T-helper 17 cell (primary cell): Measurements from ENCODE around the gene CDKN2D. TPM values are rescaled to one million over a fixed set of nuclear protein-coding genes. Genes with fewer than 3 reads are reported as not detected.
"Not testable (repeated sequence)": the region's sequence is repeated elsewhere in the genome, so short reads cannot be mapped to it uniquely, and the experiment has no call there.

Experiments
- ATAC-seq: fragments of 150-1000 bp; cut with Tn5 transposase; 2 replicates; pipeline ENCODE4 v1.10.0; 2021; ENCODE audit warnings: mild to moderate bottlenecking, moderate library complexity
- DNase-seq, 3 donors: peaks; one replicate each; pipeline versions ENCODE4 v3.0.0 to v3.0.0-alpha.2; 2020 to 2021
- H3K9me3 ChIP-seq: one replicate; pipeline ENCODE4 v1.7.0; 2013; ENCODE audit warnings: low read length, mild to moderate bottlenecking; ENCODE audit not compliant: control insufficient read depth, poor library complexity, severe bottlenecking
- H3K27ac Mint-ChIP-seq: one replicate; pipeline ENCODE4 v1.8.0; 2022; ENCODE audit warnings: mild to moderate bottlenecking, moderate library complexity, mixed read lengths
- H3K27me3 Mint-ChIP-seq: one replicate; pipeline ENCODE4 v1.8.0; 2022; ENCODE audit warnings: mixed read lengths
- H3K36me3 Mint-ChIP-seq: one replicate; pipeline ENCODE4 v1.8.0; 2022; ENCODE audit warnings: low read depth, mixed read lengths
- H3K4me1 Mint-ChIP-seq: one replicate; pipeline ENCODE4 v1.8.0; 2022; ENCODE audit warnings: mild to moderate bottlenecking, mixed read lengths
- H3K4me3 Mint-ChIP-seq: one replicate; pipeline ENCODE4 v1.8.0; 2022; ENCODE audit warnings: mild to moderate bottlenecking, moderate library complexity, mixed read lengths
- total RNA-seq, 4 donors: library from RNA in 2 of 4; stranded (reverse) in 2 of 4; gene quantifications; one replicate each; pipeline ENCODE4 v1.2.3 and lab custom pipeline; 2022 to 2026

CDKN2D gene
- total RNA-seq, 2 donors from 2014 or later: 71.0 to 83.3 TPM

- Mint-ChIP-seq H3K27me3 (peaks cover 33% of the 10 kb centered on the region), H3K36me3 (no peaks in the 10 kb centered on the region), H3K4me3 (no peak overlapping the region), H3K27ac (peak overlapping the region; percentile 2), H3K4me1 (peaks cover 1% of the 10 kb centered on the region)
- no peak for ATAC-seq
- no peak for DNase-seq
- no peaks in the 10 kb centered on the region for H3K9me3 ChIP-seq
These were observed 30.4 kb downstream of the CDKN2D start for GRCh38 chr19:10538204-10538983.

- Mint-ChIP-seq H3K4me1 (no peaks in the 10 kb centered on the region), H3K36me3 (no peaks in the 10 kb centered on the region), H3K27me3 (peaks cover 33% of the 10 kb centered on the region), H3K27ac (no peak overlapping the region), H3K4me3 (no peak overlapping the region)
- no peak for DNase-seq
- no peak for ATAC-seq
- H3K9me3 ChIP-seq: no peaks in the 10 kb centered on the region
These were observed 31.1 kb downstream of the CDKN2D start for GRCh38 chr19:10537668-10538067.

- H3K4me3 Mint-ChIP-seq: no peak overlapping the region
- H3K36me3 Mint-ChIP-seq: no peaks in the 10 kb centered on the region
- H3K4me1 Mint-ChIP-seq: no peaks in the 10 kb centered on the region
- H3K27ac Mint-ChIP-seq: no peak overlapping the region
- peaks cover 33% of the 10 kb centered on the region for H3K27me3 Mint-ChIP-seq
- ATAC-seq: no peak
- DNase-seq: no peak
- no peaks in the 10 kb centered on the region for H3K9me3 ChIP-seq
These were observed 33.2 kb downstream of the CDKN2D start for GRCh38 chr19:10535613-10536012.

- H3K27me3 Mint-ChIP-seq: peaks cover 20% of the 10 kb centered on the region
- H3K27ac Mint-ChIP-seq: no peak overlapping the region
- no peak overlapping the region for H3K4me3 Mint-ChIP-seq
- H3K4me1 Mint-ChIP-seq: no peaks in the 10 kb centered on the region
- no peaks in the 10 kb centered on the region for H3K36me3 Mint-ChIP-seq
- H3K9me3 ChIP-seq: no peaks in the 10 kb centered on the region
- DNase-seq: no peak
- no peak for ATAC-seq
These were observed 35.0 kb downstream of the CDKN2D start for GRCh38 chr19:10533646-10534386.

GRCh38 chr19:10532457-10532856 is 36.3 kb downstream of the CDKN2D start:
- H3K4me1 Mint-ChIP-seq: no peaks in the 10 kb centered on the region
- DNase-seq (no peak), ATAC-seq (no peak)
- H3K27me3 Mint-ChIP-seq: peaks cover 8% of the 10 kb centered on the region
- no peak overlapping the region for H3K27ac Mint-ChIP-seq
- H3K36me3 Mint-ChIP-seq: peaks cover 2% of the 10 kb centered on the region
- no peak overlapping the region for H3K4me3 Mint-ChIP-seq
- H3K9me3 ChIP-seq: no peaks in the 10 kb centered on the region

GRCh38 chr19:10526887-10527286 is 41.9 kb downstream of the CDKN2D start:
- DNase-seq, H3K36me3 Mint-ChIP-seq, H3K4me3 Mint-ChIP-seq, H3K27ac Mint-ChIP-seq, H3K9me3 ChIP-seq, ATAC-seq, H3K27me3 Mint-ChIP-seq, H3K4me1 Mint-ChIP-seq: not testable (repeated sequence)

- Mint-ChIP-seq H3K36me3 (peaks cover 2% of the 10 kb centered on the region), H3K4me1 (peaks cover 2% of the 10 kb centered on the region), H3K27ac (no peak overlapping the region)
These were observed 43.1 kb downstream of the CDKN2D start for GRCh38 chr19:10525636-10526035.

GRCh38 chr19:10523135-10523636 is 45.6 kb downstream of the CDKN2D start:
- peaks cover 20% of the 10 kb centered on the region for H3K27me3 Mint-ChIP-seq
- no peak overlapping the region for H3K27ac Mint-ChIP-seq
- DNase-seq (no peak), ATAC-seq (no peak)
- no peak overlapping the region for H3K4me3 Mint-ChIP-seq
- H3K4me1 Mint-ChIP-seq: peaks cover 15% of the 10 kb centered on the region
- peaks cover 7% of the 10 kb centered on the region for H3K36me3 Mint-ChIP-seq
- H3K9me3 ChIP-seq: no peaks in the 10 kb centered on the region

More at GRCh38 chr19:10525636-10526035, 43.1 kb downstream of the CDKN2D start:
- H3K9me3 ChIP-seq: no peaks in the 10 kb centered on the region
- no peak for ATAC-seq
- Mint-ChIP-seq H3K4me3 (no peak overlapping the region), H3K27me3 (no peaks in the 10 kb centered on the region)
- no peak for DNase-seq

GRCh38 chr19:10521461-10522171 is 47.2 kb downstream of the CDKN2D start:
- Mint-ChIP-seq H3K36me3 (peaks cover 10% of the 10 kb centered on the region), H3K4me1 (peaks cover 22% of the 10 kb centered on the region), H3K4me3 (no peak overlapping the region), H3K27me3 (peaks cover 29% of the 10 kb centered on the region), H3K27ac (no peak overlapping the region)
- DNase-seq (no peak), ATAC-seq (no peak)
- no peaks in the 10 kb centered on the region for H3K9me3 ChIP-seq

GRCh38 chr19:10520652-10521318 is 48.0 kb downstream of the CDKN2D start:
- H3K4me1 Mint-ChIP-seq: peaks cover 28% of the 10 kb centered on the region
- peaks cover 37% of the 10 kb centered on the region for H3K27me3 Mint-ChIP-seq
- H3K4me3 Mint-ChIP-seq: no peak overlapping the region
- no peak for ATAC-seq
- H3K9me3 ChIP-seq: no peaks in the 10 kb centered on the region
- no peak overlapping the region for H3K27ac Mint-ChIP-seq
- DNase-seq: no peak
- peaks cover 13% of the 10 kb centered on the region for H3K36me3 Mint-ChIP-seq

- no peaks in the 10 kb centered on the region for H3K9me3 ChIP-seq
- Mint-ChIP-seq H3K4me3 (peak overlapping the region; percentile 80), H3K4me1 (peaks cover 28% of the 10 kb centered on the region), H3K27me3 (peaks cover 51% of the 10 kb centered on the region), H3K27ac (no peak overlapping the region), H3K36me3 (peaks cover 15% of the 10 kb centered on the region)
- no peak for ATAC-seq
- no peak for DNase-seq
These were observed 49.4 kb downstream of the CDKN2D start for GRCh38 chr19:10519421-10519820.

- peaks cover 53% of the 10 kb centered on the region for H3K27me3 Mint-ChIP-seq
- no peak overlapping the region for H3K27ac Mint-ChIP-seq
- ATAC-seq: no peak
These were observed 50.1 kb downstream of the CDKN2D start for GRCh38 chr19:10518444-10519361.

More at GRCh38 chr19:10518444-10519361, 50.1 kb downstream of the CDKN2D start:
- Mint-ChIP-seq H3K4me1 (peaks cover 30% of the 10 kb centered on the region), H3K36me3 (peaks cover 15% of the 10 kb centered on the region), H3K4me3 (peak overlapping the region; percentile 80)
- H3K9me3 ChIP-seq: no peaks in the 10 kb centered on the region
- no peak for DNase-seq
